Natural killer cell (primary cell): ENCODE data around the gene CST11. TPM values are rescaled to one million over a fixed set of nuclear protein-coding genes. Genes with fewer than 3 reads are reported as not detected.

Experiments used
- ATAC-seq, 3 donors: fragments of 150-1000 bp in 2 of 3; fragments of 200-7000 bp in 1 of 3; cut with Tn5 transposase; 1 replicate in 1 of 3; 2 replicates in 2 of 3; pipeline ENCODE4 v1.10.0; 2021; ENCODE audit warnings: mild to moderate bottlenecking in 2 of 3, moderate library complexity in 2 of 3
- DNase-seq, 2 donors: peaks; one replicate each; pipeline versions ENCODE4 v3.0.0 to v3.0.0-alpha.2; 2013 to 2021; ENCODE audit warnings: mixed read lengths in 1 of 2
- H3K27ac ChIP-seq: one replicate; pipeline ENCODE4 v1.5.1; 2013; ENCODE audit warnings: mild to moderate bottlenecking, low read length
- H3K27me3 ChIP-seq: one replicate; pipeline ENCODE4 v1.6.1; 2013; ENCODE audit warnings: low read length; ENCODE audit not compliant: control insufficient read depth, insufficient read depth
- H3K36me3 ChIP-seq: one replicate; pipeline ENCODE4 v1.6.1; 2013; ENCODE audit warnings: low read length; ENCODE audit not compliant: control insufficient read depth, insufficient read depth
- H3K4me1 ChIP-seq: one replicate; pipeline ENCODE4 v1.6.1; 2013; ENCODE audit warnings: low read length; ENCODE audit not compliant: control insufficient read depth, insufficient read depth
- H3K4me3 ChIP-seq: one replicate; pipeline ENCODE4 v1.5.1; 2013; ENCODE audit warnings: low read length
- H3K9me3 ChIP-seq: one replicate; pipeline ENCODE4 v1.6.1; 2013; ENCODE audit warnings: low read length; ENCODE audit not compliant: control insufficient read depth, insufficient read depth
- H3K27ac Mint-ChIP-seq, 2 donors: one replicate each; pipeline ENCODE4 v1.8.0; 2022; ENCODE audit warnings: mild to moderate bottlenecking in 2 of 2, mixed read lengths in 2 of 2, moderate library complexity in 1 of 2
- H3K27me3 Mint-ChIP-seq, 2 donors: one replicate each; pipeline ENCODE4 v1.8.0; 2022; ENCODE audit warnings: low read depth in 2 of 2, mixed read lengths in 2 of 2
- H3K36me3 Mint-ChIP-seq: one replicate; pipeline ENCODE4 v1.8.0; 2022; ENCODE audit warnings: mixed read lengths
- H3K4me1 Mint-ChIP-seq, 2 donors: one replicate each; pipeline ENCODE4 v1.8.0; 2022; ENCODE audit warnings: mixed read lengths in 2 of 2
- H3K4me3 Mint-ChIP-seq: one replicate; pipeline ENCODE4 v1.8.0; 2022; ENCODE audit warnings: mild to moderate bottlenecking, moderate library complexity, mixed read lengths
- H3K9me3 Mint-ChIP-seq, 2 donors: one replicate each; pipeline ENCODE4 v1.8.0; 2022; ENCODE audit warnings: mixed read lengths in 2 of 2
- CTCF ChIP-seq: fragments of 200-600 bp; IDR thresholded peaks from one replicate; pipeline ENCODE4 v1.8.0; 2022; ENCODE audit warnings: antibody characterized with exemption
- WGBS: methylation state at CpG from one replicate; pipeline ENCODE4 v1.1.7; 2013; ENCODE audit warnings: missing lambda C conversion rate; ENCODE audit not compliant: insufficient coverage; 5-methylcytosine and 5-hydroxymethylcytosine counted together
- intact Hi-C: fragments of 100-400 bp; cut with micrococcal nuclease; formaldehyde crosslinking; loops from one replicate; pipeline ENCODE4 v1.14.2; 2022
- total RNA-seq, 4 donors: library from RNA; stranded (reverse); fragments of 120-200 nt in 1 of 4; gene quantifications; one replicate each; pipeline versions ENCODE4 v1.2.3 to v1.2.4, GENCODE V29; 2013 to 2022

CST11 gene
- total RNA-seq, 3 donors from 2014 or later (not counting 1 experiment from before 2014, with no cell fraction given), result not detected

GRCh38 chr20:23484081-23484480 lies 31.4 kb upstream of the CST11 start:
- no peaks in the 10 kb centered on the region for H3K9me3 Mint-ChIP-seq
- WGBS, result 46% methylated on average over 4 of the region's 4 CpGs
- no peaks in the 10 kb centered on the region for H3K36me3 ChIP-seq
- no peaks in the 10 kb centered on the region for H3K4me1 ChIP-seq
- H3K27ac Mint-ChIP-seq, result no peak overlapping the region
- ATAC-seq (no peak), DNase-seq (no peak)
- peaks cover 0 to 3% of the 10 kb centered on the region in 2 donors for H3K27me3 Mint-ChIP-seq
- H3K9me3 ChIP-seq, result no peaks in the 10 kb centered on the region
- no peak for TF ChIP-seq CTCF
- no peak overlapping the region for H3K27ac ChIP-seq
- intact Hi-C loops, result no loop called here
- no peak overlapping the region for H3K4me3 Mint-ChIP-seq
- peaks cover 0 to 9% of the 10 kb centered on the region in 2 donors for H3K4me1 Mint-ChIP-seq
- no peak overlapping the region for H3K4me3 ChIP-seq
- H3K27me3 ChIP-seq, result no peaks in the 10 kb centered on the region
- no peaks in the 10 kb centered on the region for H3K36me3 Mint-ChIP-seq

- Mint-ChIP-seq H3K27me3 (peaks cover 0 to 3% of the 10 kb centered on the region in 2 donors), H3K27ac (no peak overlapping the region), H3K4me3 (no peak overlapping the region), H3K4me1 (peaks cover 0 to 9% of the 10 kb centered on the region in 2 donors), H3K36me3 (no peaks in the 10 kb centered on the region), H3K9me3 (no peaks in the 10 kb centered on the region)
- Histone ChIP-seq H3K36me3 (no peaks in the 10 kb centered on the region), H3K9me3 (no peaks in the 10 kb centered on the region), H3K4me1 (no peaks in the 10 kb centered on the region), H3K27ac (no peak overlapping the region), H3K4me3 (no peak overlapping the region), H3K27me3 (no peaks in the 10 kb centered on the region)
- 71% methylated on average over 2 of the region's 2 CpGs for WGBS
- TF ChIP-seq CTCF, result no peak
- ATAC-seq (no peak), DNase-seq (no peak)
- intact Hi-C loops, result no loop called here
These were observed 29.5 kb upstream of the CST11 start for GRCh38 chr20:23482138-23482537.

GRCh38 chr20:23479043-23479442 lies 26.4 kb upstream of the CST11 start:
- peaks cover 0 to 3% of the 10 kb centered on the region in 2 donors for H3K4me1 Mint-ChIP-seq
- no peak for DNase-seq
- Histone ChIP-seq H3K4me1 (no peaks in the 10 kb centered on the region), H3K27ac (no peak overlapping the region), H3K9me3 (no peaks in the 10 kb centered on the region), H3K27me3 (no peaks in the 10 kb centered on the region), H3K4me3 (no peak overlapping the region), H3K36me3 (no peaks in the 10 kb centered on the region)
- peaks cover 0 to 3% of the 10 kb centered on the region in 2 donors for H3K27me3 Mint-ChIP-seq
- H3K36me3 Mint-ChIP-seq, result no peaks in the 10 kb centered on the region
- no peaks in the 10 kb centered on the region for H3K9me3 Mint-ChIP-seq
- no peak overlapping the region for H3K27ac Mint-ChIP-seq
- 78% methylated on average over 2 of the region's 4 CpGs for WGBS
- no peak for TF ChIP-seq CTCF
- no peak for ATAC-seq
- no peak overlapping the region for H3K4me3 Mint-ChIP-seq
- intact Hi-C loops, result no loop called here

GRCh38 chr20:23477223-23477622 lies 24.5 kb upstream of the CST11 start:
- no peaks in the 10 kb centered on the region for H3K36me3 Mint-ChIP-seq
- Histone ChIP-seq H3K4me1 (no peaks in the 10 kb centered on the region), H3K9me3 (no peaks in the 10 kb centered on the region), H3K27ac (no peak overlapping the region), H3K36me3 (no peaks in the 10 kb centered on the region), H3K4me3 (no peak overlapping the region), H3K27me3 (no peaks in the 10 kb centered on the region)
- TF ChIP-seq CTCF, result no peak
- H3K27me3 Mint-ChIP-seq, result peaks cover 0 to 3% of the 10 kb centered on the region in 2 donors
- ATAC-seq, result peak in 1 of 3 donors; percentile 66
- intact Hi-C loops, result no loop called here
- H3K4me1 Mint-ChIP-seq, result no peaks in the 10 kb centered on the region
- H3K4me3 Mint-ChIP-seq, result no peak overlapping the region
- no peak for DNase-seq
- H3K9me3 Mint-ChIP-seq, result no peaks in the 10 kb centered on the region
- WGBS, result 79% methylated on average over 3 of the region's 3 CpGs
- no peak overlapping the region for H3K27ac Mint-ChIP-seq
